ENCODE data around the gene CBLC.

DNA sequence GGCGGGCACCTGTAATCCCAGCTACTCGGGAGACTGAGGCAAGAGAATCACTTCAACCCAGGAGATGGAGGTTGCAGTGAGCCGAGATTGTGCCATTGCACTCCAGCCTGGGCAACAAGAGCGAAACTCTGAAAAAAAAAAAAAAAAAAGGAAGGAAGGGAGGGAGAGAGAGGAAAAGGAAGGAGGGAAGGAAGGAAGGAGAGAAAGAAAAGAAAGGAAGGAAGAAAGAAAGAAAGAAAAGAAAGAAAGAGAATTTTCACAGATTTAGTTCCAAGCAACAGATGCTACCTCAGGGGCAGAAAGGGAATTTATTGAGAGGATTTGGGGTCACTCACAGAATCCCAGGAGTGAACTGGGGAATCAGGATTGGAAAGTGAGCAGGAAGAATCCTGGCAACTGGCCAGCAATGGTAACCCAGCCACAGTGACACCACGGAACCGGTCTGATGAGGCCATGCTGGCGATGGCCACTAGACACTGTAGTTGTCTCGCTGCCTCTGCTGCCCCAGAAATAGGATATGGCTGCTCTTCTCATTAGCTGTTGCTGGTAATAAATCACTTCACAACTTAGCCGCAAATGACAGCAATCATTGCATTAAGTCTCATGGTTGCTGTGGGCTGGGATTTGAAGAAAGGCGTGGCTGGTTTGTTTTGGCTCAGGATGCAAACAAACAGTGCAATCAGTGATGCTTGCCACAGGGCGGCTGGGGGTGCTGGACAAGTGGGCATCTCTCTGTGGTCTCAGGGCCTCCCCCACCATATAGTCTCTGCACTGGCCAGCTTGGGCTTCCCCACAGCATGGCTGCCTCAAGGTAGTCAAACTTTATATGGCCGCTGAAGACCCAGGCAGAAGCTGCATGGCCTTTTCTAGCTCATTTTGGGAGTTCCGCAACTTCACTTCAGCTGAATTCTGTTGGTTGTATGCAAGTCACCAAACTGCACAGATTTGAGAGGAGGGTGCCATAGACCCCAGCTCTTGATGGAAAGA, 26.0 kb downstream of the CBLC start:
- TF ChIP-seq, protein P1, sequence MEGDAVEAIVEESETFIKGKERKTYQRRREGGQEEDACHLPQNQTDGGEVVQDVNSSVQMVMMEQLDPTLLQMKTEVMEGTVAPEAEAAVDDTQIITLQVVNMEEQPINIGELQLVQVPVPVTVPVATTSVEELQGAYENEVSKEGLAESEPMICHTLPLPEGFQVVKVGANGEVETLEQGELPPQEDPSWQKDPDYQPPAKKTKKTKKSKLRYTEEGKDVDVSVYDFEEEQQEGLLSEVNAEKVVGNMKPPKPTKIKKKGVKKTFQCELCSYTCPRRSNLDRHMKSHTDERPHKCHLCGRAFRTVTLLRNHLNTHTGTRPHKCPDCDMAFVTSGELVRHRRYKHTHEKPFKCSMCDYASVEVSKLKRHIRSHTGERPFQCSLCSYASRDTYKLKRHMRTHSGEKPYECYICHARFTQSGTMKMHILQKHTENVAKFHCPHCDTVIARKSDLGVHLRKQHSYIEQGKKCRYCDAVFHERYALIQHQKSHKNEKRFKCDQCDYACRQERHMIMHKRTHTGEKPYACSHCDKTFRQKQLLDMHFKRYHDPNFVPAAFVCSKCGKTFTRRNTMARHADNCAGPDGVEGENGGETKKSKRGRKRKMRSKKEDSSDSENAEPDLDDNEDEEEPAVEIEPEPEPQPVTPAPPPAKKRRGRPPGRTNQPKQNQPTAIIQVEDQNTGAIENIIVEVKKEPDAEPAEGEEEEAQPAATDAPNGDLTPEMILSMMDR (IDR thresholded peaks at IDR 0.05) = no peak
- no peak for TF ChIP-seq YY1 (IDR thresholded peaks at IDR 0.05; ENCODE audit: low read depth)

All from SK-N-SH (cell line).